Caco-2 (cell line): Measurements from ENCODE around the gene KIF4A. TPM values are rescaled to one million over a fixed set of nuclear protein-coding genes. Genes with fewer than 3 reads are reported as not detected.
"Not testable (repeated sequence)": the region's sequence is repeated elsewhere in the genome, so short reads cannot be mapped to it uniquely, and the experiment has no call there.

Source experiments
- BruUV-seq: library from RNA; stranded (reverse); fragments of 400-500 nt; replicated peaks from 2 replicates; lab custom pipeline; 2021; lab: Mats Ljungman, UMichigan
- CTCF ChIA-PET: fragments of 300-600 bp; sonication (Branson Sonifier 250); formaldehyde crosslinking; loops from one replicate; lab custom pipeline; 2022; ENCODE audit warnings: antibody characterized with exemption; lab: Charles Lee
- POLR2A ChIA-PET: fragments of 300-600 bp; sonication (Branson Sonifier 250); formaldehyde crosslinking; loops from one replicate; lab custom pipeline; 2022; ENCODE audit warnings: antibody characterized with exemption; lab: Charles Lee
- DNase-seq, 2 experiments: peaks; one replicate each; pipeline versions ENCODE4 v3.0.0 to v3.0.0-alpha.2; 2020 to 2022
- H3K27me3 ChIP-seq: replicated peaks from 2 replicates; pipeline ENCODE4 v1.6.0; 2011; ENCODE audit warnings: low read length; ENCODE audit not compliant: control insufficient read depth, insufficient read depth
- H3K36me3 ChIP-seq: 2 replicates; pipeline ENCODE4 v1.5.1; 2011; ENCODE audit warnings: low read length; ENCODE audit not compliant: control insufficient read depth, insufficient read depth
- H3K4me1 ChIP-seq: fragments of 250-450 bp; sonication (Bioruptor Pico); 2 replicates; pipeline ENCODE4 v1.5.1; 2020; ENCODE audit warnings: mild to moderate bottlenecking
- H3K4me3 ChIP-seq: 2 replicates; pipeline ENCODE4 v1.5.1; 2011; ENCODE audit warnings: low read depth, mild to moderate bottlenecking, control low read depth, low read length
- H3K9me3 ChIP-seq: fragments of 250-450 bp; sonication (Bioruptor Pico); 2 replicates; pipeline ENCODE4 v1.5.1; 2020; ENCODE audit warnings: mild to moderate bottlenecking, moderate library complexity
- H3K27ac Mint-ChIP-seq: one replicate; pipeline ENCODE4 v1.8.0; 2022; ENCODE audit warnings: mixed read lengths; ENCODE audit not compliant: unreplicated experiment
- H3K27me3 Mint-ChIP-seq: one replicate; pipeline ENCODE4 v1.8.0; 2022; ENCODE audit warnings: mixed read lengths; ENCODE audit not compliant: insufficient read depth, unreplicated experiment
- H3K36me3 Mint-ChIP-seq: one replicate; pipeline ENCODE4 v1.8.0; 2022; ENCODE audit warnings: mild to moderate bottlenecking, mixed read lengths; ENCODE audit not compliant: insufficient read depth, unreplicated experiment
- H3K4me1 Mint-ChIP-seq: one replicate; pipeline ENCODE4 v1.8.0; 2022; ENCODE audit warnings: low read depth, mixed read lengths; ENCODE audit not compliant: unreplicated experiment
- H3K4me3 Mint-ChIP-seq: one replicate; pipeline ENCODE4 v1.8.0; 2022; ENCODE audit warnings: mild to moderate bottlenecking, moderate library complexity, mixed read lengths; ENCODE audit not compliant: unreplicated experiment
- H3K9me3 Mint-ChIP-seq: one replicate; pipeline ENCODE4 v1.8.0; 2022; ENCODE audit warnings: mixed read lengths; ENCODE audit not compliant: unreplicated experiment
- intact Hi-C: fragments of 100-400 bp; cut with micrococcal nuclease; formaldehyde crosslinking; loops from one replicate; pipeline ENCODE4 v1.10.0; 2022; ENCODE audit not compliant: unreplicated experiment
- total RNA-seq: library from RNA; stranded (reverse); gene quantifications from 2 replicates; pipeline ENCODE4 v1.2.3, GENCODE V29; 2022
- TF ChIP-seq, protein P1 (sequence below), 2 experiments: fragments of 200-600 bp in 1 of 2; IDR thresholded peaks; 1 replicate in 1 of 2; 2 replicates in 1 of 2; pipeline versions ENCODE4 v1.5.1 to v1.8.0; 2011 to 2022; ENCODE audit warnings: antibody characterized with exemption in 1 of 2, control low read depth in 1 of 2, inconsistent platforms in 1 of 2, low read depth in 1 of 2, low read length in 1 of 2, mild to moderate bottlenecking in 1 of 2, moderate library complexity in 1 of 2; ENCODE audit not compliant: insufficient read depth in 1 of 2, severe bottlenecking in 1 of 2, unreplicated experiment in 1 of 2

KIF4A gene
- total RNA-seq, 1 experiment from 2014 or later = 39.6 TPM

DNA sequence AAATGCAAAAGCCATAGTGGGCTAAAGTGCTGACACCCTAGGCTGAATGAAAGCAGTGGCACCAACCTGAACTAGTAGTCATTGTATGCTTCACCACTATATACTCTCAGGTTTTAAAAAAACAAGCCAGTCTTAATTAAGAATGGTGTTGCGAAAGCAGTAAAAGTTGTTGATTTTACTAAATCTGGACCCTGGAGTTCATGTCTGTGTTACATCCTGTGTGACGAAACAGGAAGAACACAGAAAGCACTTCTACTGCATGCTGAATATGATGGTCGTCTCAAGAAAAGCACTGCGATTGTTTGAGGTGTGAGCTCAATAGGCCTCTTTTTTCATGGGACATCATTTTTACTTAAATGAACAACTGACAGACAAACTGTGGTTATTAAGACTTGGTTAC is 109.0 kb downstream of the KIF4A start:
- H3K27me3 Mint-ChIP-seq = no peaks in the 10 kb centered on the region
- Histone ChIP-seq H3K36me3 (no peaks in the 10 kb centered on the region), H3K4me3 (no peak overlapping the region), H3K9me3 (no peaks in the 10 kb centered on the region), H3K4me1 (no peaks in the 10 kb centered on the region), H3K27me3 (no peaks in the 10 kb centered on the region)
- TF ChIP-seq, protein P1, sequence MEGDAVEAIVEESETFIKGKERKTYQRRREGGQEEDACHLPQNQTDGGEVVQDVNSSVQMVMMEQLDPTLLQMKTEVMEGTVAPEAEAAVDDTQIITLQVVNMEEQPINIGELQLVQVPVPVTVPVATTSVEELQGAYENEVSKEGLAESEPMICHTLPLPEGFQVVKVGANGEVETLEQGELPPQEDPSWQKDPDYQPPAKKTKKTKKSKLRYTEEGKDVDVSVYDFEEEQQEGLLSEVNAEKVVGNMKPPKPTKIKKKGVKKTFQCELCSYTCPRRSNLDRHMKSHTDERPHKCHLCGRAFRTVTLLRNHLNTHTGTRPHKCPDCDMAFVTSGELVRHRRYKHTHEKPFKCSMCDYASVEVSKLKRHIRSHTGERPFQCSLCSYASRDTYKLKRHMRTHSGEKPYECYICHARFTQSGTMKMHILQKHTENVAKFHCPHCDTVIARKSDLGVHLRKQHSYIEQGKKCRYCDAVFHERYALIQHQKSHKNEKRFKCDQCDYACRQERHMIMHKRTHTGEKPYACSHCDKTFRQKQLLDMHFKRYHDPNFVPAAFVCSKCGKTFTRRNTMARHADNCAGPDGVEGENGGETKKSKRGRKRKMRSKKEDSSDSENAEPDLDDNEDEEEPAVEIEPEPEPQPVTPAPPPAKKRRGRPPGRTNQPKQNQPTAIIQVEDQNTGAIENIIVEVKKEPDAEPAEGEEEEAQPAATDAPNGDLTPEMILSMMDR (IDR thresholded peaks at IDR 0.05; ENCODE audit: insufficient read depth in 1 of 2, low read depth in 1 of 2, low read length in 1 of 2, severe bottlenecking in 1 of 2, unreplicated experiment in 1 of 2) = no peak
- intact Hi-C loops = no loop called here
- ChIA-PET POLR2A (no interaction called here), CTCF (no interaction called here)
- H3K27ac Mint-ChIP-seq = no peak overlapping the region
- peaks cover 2% of the 10 kb centered on the region for H3K36me3 Mint-ChIP-seq
- no TSS peak for BruUV-seq
- no peaks in the 10 kb centered on the region for H3K9me3 Mint-ChIP-seq
- DNase-seq = no peak
- H3K4me1 Mint-ChIP-seq = no peaks in the 10 kb centered on the region
- no peak overlapping the region for H3K4me3 Mint-ChIP-seq

DNA sequence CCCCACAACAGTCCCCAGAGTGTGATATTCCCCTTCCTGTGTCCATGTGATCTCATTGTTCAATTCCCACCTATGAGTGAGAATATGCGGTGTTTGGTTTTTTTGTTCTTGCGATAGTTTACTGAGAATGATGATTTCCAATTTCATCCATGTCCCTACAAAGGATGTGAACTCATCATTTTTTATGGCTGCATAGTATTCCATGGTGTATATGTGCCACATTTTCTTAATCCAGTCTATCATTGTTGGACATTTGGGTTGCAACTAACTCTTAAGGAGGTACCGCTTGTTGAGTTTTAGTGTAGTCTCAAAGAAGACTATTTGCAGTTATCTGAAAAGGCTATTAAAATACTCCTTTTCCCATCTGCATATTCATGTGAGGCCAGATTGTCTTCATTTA is 110.3 kb downstream of the KIF4A start:
- H3K4me3 Mint-ChIP-seq, H3K36me3 Mint-ChIP-seq, H3K9me3 ChIP-seq, H3K4me1 Mint-ChIP-seq, CTCF ChIA-PET, H3K9me3 Mint-ChIP-seq, H3K27me3 ChIP-seq, DNase-seq, H3K4me1 ChIP-seq, intact Hi-C loops, POLR2A ChIA-PET, H3K27ac Mint-ChIP-seq, H3K4me3 ChIP-seq, H3K36me3 ChIP-seq, BruUV-seq, H3K27me3 Mint-ChIP-seq: not testable (repeated sequence)

DNA sequence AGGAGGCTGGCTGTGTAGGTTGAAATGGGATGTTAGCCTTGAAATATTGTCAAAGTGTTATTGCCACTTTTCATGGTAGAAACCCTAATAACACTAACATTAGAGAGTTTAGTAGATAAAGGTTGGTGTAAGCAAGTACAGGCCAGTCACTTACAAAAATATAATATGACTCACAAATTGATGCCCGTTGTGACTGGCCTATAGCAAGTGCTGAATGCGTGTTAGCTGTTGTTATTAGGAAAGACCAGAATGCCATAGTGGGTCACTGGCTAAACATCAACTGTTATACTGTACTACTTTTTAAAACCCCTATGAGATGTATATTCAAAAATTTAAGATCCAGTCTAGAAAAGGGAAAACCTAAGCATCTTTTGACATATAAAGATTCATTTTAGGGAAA is 112.8 kb downstream of the KIF4A start:
- Mint-ChIP-seq H3K4me3 (no peak overlapping the region), H3K27me3 (no peaks in the 10 kb centered on the region), H3K27ac (no peak overlapping the region), H3K9me3 (no peaks in the 10 kb centered on the region), H3K4me1 (no peaks in the 10 kb centered on the region), H3K36me3 (peaks cover 3% of the 10 kb centered on the region)
- Histone ChIP-seq H3K9me3 (no peaks in the 10 kb centered on the region), H3K4me1 (no peaks in the 10 kb centered on the region), H3K4me3 (no peak overlapping the region), H3K36me3 (no peaks in the 10 kb centered on the region), H3K27me3 (no peaks in the 10 kb centered on the region)
- DNase-seq = no peak
- ChIA-PET POLR2A (no interaction called here), CTCF (no interaction called here)
- BruUV-seq = no TSS peak
- intact Hi-C loops = no loop called here
- TF ChIP-seq, protein P1 (IDR thresholded peaks at IDR 0.05; ENCODE audit: insufficient read depth in 1 of 2, low read depth in 1 of 2, low read length in 1 of 2, severe bottlenecking in 1 of 2, unreplicated experiment in 1 of 2) = no peak

DNA sequence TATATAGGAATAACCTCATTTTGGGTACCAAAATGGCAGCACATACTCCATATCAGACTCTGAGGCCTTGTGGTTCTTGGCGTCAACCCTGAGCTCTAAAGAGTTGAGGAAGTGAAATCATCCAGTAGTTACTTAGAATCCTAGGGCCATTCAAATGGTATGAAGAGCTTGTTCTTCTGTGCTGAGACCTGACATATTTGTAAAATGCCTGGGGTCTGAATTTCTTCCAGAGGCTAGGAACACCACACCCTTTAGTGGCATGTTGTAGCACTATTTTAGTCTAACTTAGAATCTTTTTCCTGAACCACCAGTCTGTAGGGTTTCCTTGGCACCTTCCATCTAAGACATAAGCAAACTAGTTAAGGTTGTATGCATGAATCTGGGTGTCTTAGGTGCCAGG is 115.1 kb downstream of the KIF4A start:
- no peak overlapping the region for H3K4me3 ChIP-seq
- H3K36me3 Mint-ChIP-seq = peaks cover 16% of the 10 kb centered on the region
- TF ChIP-seq, protein P1 (IDR thresholded peaks at IDR 0.05; ENCODE audit: insufficient read depth in 1 of 2, low read depth in 1 of 2, low read length in 1 of 2, severe bottlenecking in 1 of 2, unreplicated experiment in 1 of 2) = no peak
- BruUV-seq = no TSS peak
- CTCF ChIA-PET = no interaction called here
- no peaks in the 10 kb centered on the region for H3K36me3 ChIP-seq
- intact Hi-C loops = no loop called here
- no peaks in the 10 kb centered on the region for H3K27me3 Mint-ChIP-seq
- POLR2A ChIA-PET = no interaction called here
- H3K27ac Mint-ChIP-seq = no peak overlapping the region
- no peaks in the 10 kb centered on the region for H3K9me3 ChIP-seq
- DNase-seq = no peak
- no peaks in the 10 kb centered on the region for H3K4me1 Mint-ChIP-seq
- no peak overlapping the region for H3K4me3 Mint-ChIP-seq
- no peaks in the 10 kb centered on the region for H3K9me3 Mint-ChIP-seq
- H3K4me1 ChIP-seq = no peaks in the 10 kb centered on the region
- H3K27me3 ChIP-seq = no peaks in the 10 kb centered on the region
